ENCODE data around the gene C19orf25. TPM values are rescaled to one million over a fixed set of nuclear protein-coding genes. Genes with fewer than 3 reads are reported as not detected.

The C19orf25 gene
- total RNA-seq, 1 donor from 2014 or later = 38.8 TPM

- TF ChIP-seq, protein P1, sequence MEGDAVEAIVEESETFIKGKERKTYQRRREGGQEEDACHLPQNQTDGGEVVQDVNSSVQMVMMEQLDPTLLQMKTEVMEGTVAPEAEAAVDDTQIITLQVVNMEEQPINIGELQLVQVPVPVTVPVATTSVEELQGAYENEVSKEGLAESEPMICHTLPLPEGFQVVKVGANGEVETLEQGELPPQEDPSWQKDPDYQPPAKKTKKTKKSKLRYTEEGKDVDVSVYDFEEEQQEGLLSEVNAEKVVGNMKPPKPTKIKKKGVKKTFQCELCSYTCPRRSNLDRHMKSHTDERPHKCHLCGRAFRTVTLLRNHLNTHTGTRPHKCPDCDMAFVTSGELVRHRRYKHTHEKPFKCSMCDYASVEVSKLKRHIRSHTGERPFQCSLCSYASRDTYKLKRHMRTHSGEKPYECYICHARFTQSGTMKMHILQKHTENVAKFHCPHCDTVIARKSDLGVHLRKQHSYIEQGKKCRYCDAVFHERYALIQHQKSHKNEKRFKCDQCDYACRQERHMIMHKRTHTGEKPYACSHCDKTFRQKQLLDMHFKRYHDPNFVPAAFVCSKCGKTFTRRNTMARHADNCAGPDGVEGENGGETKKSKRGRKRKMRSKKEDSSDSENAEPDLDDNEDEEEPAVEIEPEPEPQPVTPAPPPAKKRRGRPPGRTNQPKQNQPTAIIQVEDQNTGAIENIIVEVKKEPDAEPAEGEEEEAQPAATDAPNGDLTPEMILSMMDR (IDR thresholded peaks at IDR 0.05; ENCODE audit: insufficient read depth, low read length, poor library complexity, severe bottlenecking) = no peak
- Histone ChIP-seq H3K36me3 (ENCODE audit: control insufficient read depth, insufficient read depth, low read length) (no peaks in the 10 kb centered on the region), H3K27me3 (ENCODE audit: control insufficient read depth, insufficient read depth, low read length) (peaks cover 52% of the 10 kb centered on the region), H3K4me3 (ENCODE audit: low read depth, low read length) (no peak overlapping the region)
- DNase-seq (ENCODE audit: low read depth) = no peak
Measured at GRCh38 chr19:1525343-1525742, 46.3 kb upstream of the C19orf25 start.

DNA sequence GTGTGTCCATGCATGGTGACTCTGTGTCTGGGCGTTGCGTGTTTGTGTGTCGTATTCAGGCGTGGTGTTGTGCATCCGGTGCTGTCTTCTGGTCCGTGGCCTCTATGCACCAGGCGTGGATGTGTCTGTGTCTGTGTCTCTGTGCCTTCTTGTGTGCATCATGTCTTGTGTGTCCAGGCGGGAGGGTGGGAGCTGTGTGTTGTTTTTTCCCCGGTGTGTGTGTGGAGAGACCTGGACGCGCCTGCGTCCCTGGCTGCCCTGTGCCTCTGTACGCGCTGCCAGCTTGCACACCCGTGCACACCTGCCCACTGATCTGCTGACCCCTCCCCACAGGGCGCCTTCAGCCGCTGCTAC lies 45.9 kb upstream of the C19orf25 start:
- TF ChIP-seq, protein P1 (IDR thresholded peaks at IDR 0.05; ENCODE audit: insufficient read depth, low read length, poor library complexity, severe bottlenecking) = no peak
- Histone ChIP-seq H3K36me3 (ENCODE audit: control insufficient read depth, insufficient read depth, low read length) (no peaks in the 10 kb centered on the region), H3K4me3 (ENCODE audit: low read depth, low read length) (no peak overlapping the region), H3K27me3 (ENCODE audit: control insufficient read depth, insufficient read depth, low read length) (peaks cover 53% of the 10 kb centered on the region)
- no peak for DNase-seq (ENCODE audit: low read depth)

GRCh38 chr19:1524287-1524971 lies 45.4 kb upstream of the C19orf25 start:
- no peaks in the 10 kb centered on the region for H3K36me3 ChIP-seq (ENCODE audit: control insufficient read depth, insufficient read depth, low read length)
- no peak for DNase-seq (ENCODE audit: low read depth)
- H3K27me3 ChIP-seq (ENCODE audit: control insufficient read depth, insufficient read depth, low read length) = peaks cover 52% of the 10 kb centered on the region
- H3K4me3 ChIP-seq (ENCODE audit: low read depth, low read length) = no peak overlapping the region
- TF ChIP-seq, protein P1 (IDR thresholded peaks at IDR 0.05; ENCODE audit: insufficient read depth, low read length, poor library complexity, severe bottlenecking) = no peak

GRCh38 chr19:1523412-1524286 lies 44.6 kb upstream of the C19orf25 start, which contains the start of gene PLK5:
TSS of gene PLK5 (plus strand) at chr19:1524077. CDS start at chr19:1526997, 2,920 bp downstream.
- no peak for DNase-seq (ENCODE audit: low read depth)
- no peaks in the 10 kb centered on the region for H3K36me3 ChIP-seq (ENCODE audit: control insufficient read depth, insufficient read depth, low read length)
- TF ChIP-seq, protein P1 (IDR thresholded peaks at IDR 0.05; ENCODE audit: insufficient read depth, low read length, poor library complexity, severe bottlenecking) = no peak
- H3K27me3 ChIP-seq (ENCODE audit: control insufficient read depth, insufficient read depth, low read length) = peaks cover 52% of the 10 kb centered on the region
- no peak within 1 kb of the TSS for H3K4me3 ChIP-seq (ENCODE audit: low read depth, low read length)

DNA sequence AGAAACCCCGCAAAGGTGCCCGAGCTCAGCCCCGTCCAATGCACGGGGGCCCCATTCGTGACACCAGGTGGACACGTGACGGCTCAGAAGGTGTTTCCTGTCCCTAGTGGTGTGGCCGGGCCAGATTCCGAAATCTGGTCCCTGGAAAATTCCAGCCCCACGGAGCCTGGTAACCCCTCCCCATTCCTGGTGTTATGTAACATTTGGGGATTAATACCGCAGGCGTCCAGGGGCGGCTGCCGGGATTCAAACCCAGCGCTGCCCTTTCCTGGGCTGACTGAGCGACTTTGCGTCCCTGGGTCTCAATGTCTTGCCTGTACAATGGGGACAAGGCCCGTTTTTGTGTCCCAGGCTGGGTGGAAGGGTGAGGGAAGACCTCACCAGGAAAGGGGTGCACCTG lies 43.8 kb upstream of the C19orf25 start:
- TF ChIP-seq, protein P1 (IDR thresholded peaks at IDR 0.05; ENCODE audit: insufficient read depth, low read length, poor library complexity, severe bottlenecking) = no peak
- no peak overlapping the region for H3K4me3 ChIP-seq (ENCODE audit: low read depth, low read length)
- no peak for DNase-seq (ENCODE audit: low read depth)
- H3K27me3 ChIP-seq (ENCODE audit: control insufficient read depth, insufficient read depth, low read length) = peaks cover 51% of the 10 kb centered on the region
- H3K36me3 ChIP-seq (ENCODE audit: control insufficient read depth, insufficient read depth, low read length) = no peaks in the 10 kb centered on the region
